Right lobe of liver (tissue), 6 donors: Measurements from ENCODE around the gene FAIM. TPM values are rescaled to one million over a fixed set of nuclear protein-coding genes. Genes with fewer than 3 reads are reported as not detected.

Experiments
- ATAC-seq, 4 donors: fragments of 200-7000 bp; cut with Tn5 transposase; one replicate each; pipeline ENCODE4 v1.9.1; 2020; ENCODE audit warnings: mild to moderate bottlenecking in 4 of 4, moderate library complexity in 4 of 4
- DNase-seq, 3 donors: peaks; one replicate each; pipeline ENCODE4 v3.0.0-alpha.2; 2020
- H3K27ac ChIP-seq, 3 donors: fragments of 200-600 bp; one replicate each; pipeline ENCODE4 v1.8.0; 2022
- H3K27me3 ChIP-seq, 2 donors: fragments of 200-600 bp; one replicate each; pipeline ENCODE4 v1.8.0; 2022
- H3K36me3 ChIP-seq, 4 donors: fragments of 200-600 bp; sonication (generic) in 1 of 4; one replicate each; pipeline versions ENCODE4 v1.5.1 to v1.8.0; 2017 to 2022; ENCODE audit warnings: control low read depth in 1 of 4
- H3K4me1 ChIP-seq, 4 donors: fragments of 200-600 bp; sonication (generic) in 1 of 4; one replicate each; pipeline versions ENCODE4 v1.5.1 to v1.8.0; 2017 to 2022; ENCODE audit warnings: control low read depth in 1 of 4
- H3K4me3 ChIP-seq, 3 donors: fragments of 200-600 bp; one replicate each; pipeline ENCODE4 v1.8.0; 2022
- H3K9me3 ChIP-seq, 4 donors: fragments of 200-600 bp; sonication (generic) in 1 of 4; one replicate each; pipeline versions ENCODE4 v1.5.1 to v1.8.0; 2017 to 2022; ENCODE audit warnings: control low read depth in 1 of 4
- POLR2A ChIP-seq: fragments of 450-650 bp; IDR thresholded peaks from one replicate; pipeline ENCODE4 v1.6.1; 2017; ENCODE audit warnings: antibody characterized with exemption, mild to moderate bottlenecking
- WGBS: methylation state at CpG from one replicate; pipeline ENCODE4 v1.1.6; 2018; ENCODE audit warnings: low coverage, low lambda C conversion rate; ENCODE audit not compliant: insufficient coverage; ENCODE audit errors: missing lambda C conversion rate; 5-methylcytosine and 5-hydroxymethylcytosine counted together
- intact Hi-C, 2 donors: fragments of 100-400 bp; cut with DNase I; formaldehyde crosslinking; loops; one replicate each; pipeline versions ENCODE4 v1.11.2 to v1.14.1; 2022
- total RNA-seq, 6 experiments: library from RNA; depleted of rRNA in 2 of 6; stranded (reverse); fragments of >200 nt in 2 of 6; fragmentation: NEBNext Ultra II Directional in 3 of 6; extraction: Animal tissue kit (Norgen Biotek cat#: 25700) in 3 of 6; gene quantifications; one replicate each; pipeline versions ENCODE4 v1.1.0 to v1.2.4, GENCODE V29; 2016 to 2023
- TF ChIP-seq, protein P1 (sequence below), 4 donors: fragments of 200-600 bp in 3 of 4; fragments of 450-650 bp in 1 of 4; IDR thresholded peaks; one replicate each; pipeline versions ENCODE4 v1.5.1 to v1.8.0; 2016 to 2022; ENCODE audit warnings: antibody characterized with exemption in 4 of 4, mild to moderate bottlenecking in 2 of 4
- donor health status: DM: no; HTN: yes; CAD: no.
- donor health status: DM: no; HTN: no; CAD: no.
- donor health status: DM: no; HTN: no; CAD: no.
- donor health status: DM: no; HTN: yes; CAD: no.
- donor health status: DM: no; HTN: yes; CAD: no.

The FAIM gene
- total RNA-seq, 6 experiments from 2014 or later = 3.3 to 6.1 (median 3.9) TPM

GRCh38 chr3:138615462-138615861 is 6.9 kb downstream of the FAIM start:
- DNase-seq (no peak), ATAC-seq (no peak)
- Histone ChIP-seq H3K36me3 (no peaks in the 10 kb centered on the region), H3K4me1 (no peaks in the 10 kb centered on the region), H3K4me3 (no peak overlapping the region), H3K27ac (no peak overlapping the region), H3K9me3 (no peaks in the 10 kb centered on the region), H3K27me3 (no peaks in the 10 kb centered on the region)
- WGBS = 73% methylated on average over 1 of the region's 1 CpG
- no peak for TF ChIP-seq POLR2A
- TF ChIP-seq, protein P1, sequence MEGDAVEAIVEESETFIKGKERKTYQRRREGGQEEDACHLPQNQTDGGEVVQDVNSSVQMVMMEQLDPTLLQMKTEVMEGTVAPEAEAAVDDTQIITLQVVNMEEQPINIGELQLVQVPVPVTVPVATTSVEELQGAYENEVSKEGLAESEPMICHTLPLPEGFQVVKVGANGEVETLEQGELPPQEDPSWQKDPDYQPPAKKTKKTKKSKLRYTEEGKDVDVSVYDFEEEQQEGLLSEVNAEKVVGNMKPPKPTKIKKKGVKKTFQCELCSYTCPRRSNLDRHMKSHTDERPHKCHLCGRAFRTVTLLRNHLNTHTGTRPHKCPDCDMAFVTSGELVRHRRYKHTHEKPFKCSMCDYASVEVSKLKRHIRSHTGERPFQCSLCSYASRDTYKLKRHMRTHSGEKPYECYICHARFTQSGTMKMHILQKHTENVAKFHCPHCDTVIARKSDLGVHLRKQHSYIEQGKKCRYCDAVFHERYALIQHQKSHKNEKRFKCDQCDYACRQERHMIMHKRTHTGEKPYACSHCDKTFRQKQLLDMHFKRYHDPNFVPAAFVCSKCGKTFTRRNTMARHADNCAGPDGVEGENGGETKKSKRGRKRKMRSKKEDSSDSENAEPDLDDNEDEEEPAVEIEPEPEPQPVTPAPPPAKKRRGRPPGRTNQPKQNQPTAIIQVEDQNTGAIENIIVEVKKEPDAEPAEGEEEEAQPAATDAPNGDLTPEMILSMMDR (IDR thresholded peaks at IDR 0.05) = no peak
- intact Hi-C loops = no loop called here

DNA sequence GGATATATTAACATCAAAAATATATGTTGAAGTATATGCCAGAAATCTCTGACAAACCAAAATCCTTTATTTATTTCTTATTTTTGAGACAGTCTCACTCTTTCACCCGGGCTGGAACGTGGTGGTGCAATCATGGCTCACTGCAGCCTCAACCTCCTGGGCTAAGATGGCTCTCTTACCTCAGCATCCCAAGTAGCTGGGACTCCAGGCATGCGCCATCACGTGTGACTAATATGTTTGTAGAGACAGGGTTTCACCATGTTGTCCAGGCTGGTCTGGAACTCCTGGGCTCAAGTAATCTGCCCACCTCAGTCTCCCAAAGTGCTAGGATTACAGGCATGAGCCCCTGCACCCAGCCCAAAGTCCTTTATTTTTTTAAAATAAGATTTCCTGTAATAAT is 11.9 kb downstream of the FAIM start:
- Histone ChIP-seq H3K27ac (no peak overlapping the region), H3K36me3 (peaks cover 0 to 2% (median 0%) of the 10 kb centered on the region in 4 donors), H3K4me3 (no peak overlapping the region), H3K27me3 (no peaks in the 10 kb centered on the region), H3K4me1 (no peaks in the 10 kb centered on the region), H3K9me3 (no peaks in the 10 kb centered on the region)
- intact Hi-C loops = no loop called here
- no peak for DNase-seq
- no peak for ATAC-seq
- 100% methylated on average over 3 of the region's 4 CpGs for WGBS
- TF ChIP-seq, protein P1 (IDR thresholded peaks at IDR 0.05) = no peak
- TF ChIP-seq POLR2A = no peak

- ATAC-seq (no peak), DNase-seq (no peak)
- H3K4me3 ChIP-seq = no peak overlapping the region
- TF ChIP-seq POLR2A = no peak
- TF ChIP-seq, protein P1 (IDR thresholded peaks at IDR 0.05) = no peak
- H3K4me1 ChIP-seq = no peaks in the 10 kb centered on the region
- no peaks in the 10 kb centered on the region for H3K27me3 ChIP-seq
- peaks cover 0 to 2% (median 0%) of the 10 kb centered on the region in 4 donors for H3K36me3 ChIP-seq
- intact Hi-C loops = no loop called here
- no peaks in the 10 kb centered on the region for H3K9me3 ChIP-seq
- no peak overlapping the region for H3K27ac ChIP-seq
Observed at GRCh38 chr3:138624518-138624917, 15.9 kb downstream of the FAIM start.

- 96% methylated on average over 3 of the region's 3 CpGs for WGBS
- Histone ChIP-seq H3K36me3 (peaks cover 0 to 2% (median 0%) of the 10 kb centered on the region in 4 donors), H3K27me3 (no peaks in the 10 kb centered on the region), H3K9me3 (no peaks in the 10 kb centered on the region), H3K27ac (no peak overlapping the region), H3K4me1 (no peaks in the 10 kb centered on the region), H3K4me3 (no peak overlapping the region)
- no peak for TF ChIP-seq POLR2A
- TF ChIP-seq, protein P1 (IDR thresholded peaks at IDR 0.05) = no peak
- DNase-seq (no peak), ATAC-seq (no peak)
- intact Hi-C loops = no loop called here
Observed at GRCh38 chr3:138625707-138626365, 17.3 kb downstream of the FAIM start.
